ENCODE measurements around the gene QPCT.

DNA sequence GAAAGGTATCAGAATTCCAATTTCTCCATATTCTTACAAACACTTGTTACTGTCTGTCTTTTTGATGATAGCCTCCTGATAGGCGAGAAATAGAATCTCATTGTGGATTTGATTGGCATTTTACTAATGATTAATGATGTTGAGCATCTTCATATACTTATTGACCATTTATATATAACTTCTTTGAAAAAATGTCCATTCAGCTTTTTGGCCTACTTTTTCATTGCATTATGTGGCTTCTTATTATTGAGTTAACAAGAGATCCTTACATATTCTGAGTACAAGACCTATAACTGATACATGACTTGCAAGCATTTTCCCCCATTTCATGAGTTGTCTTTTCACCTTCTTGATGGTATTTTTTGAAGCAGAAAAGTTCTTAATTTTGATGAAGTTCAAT lies 54.6 kb downstream of the QPCT start:
- TF ChIP-seq, protein P1, sequence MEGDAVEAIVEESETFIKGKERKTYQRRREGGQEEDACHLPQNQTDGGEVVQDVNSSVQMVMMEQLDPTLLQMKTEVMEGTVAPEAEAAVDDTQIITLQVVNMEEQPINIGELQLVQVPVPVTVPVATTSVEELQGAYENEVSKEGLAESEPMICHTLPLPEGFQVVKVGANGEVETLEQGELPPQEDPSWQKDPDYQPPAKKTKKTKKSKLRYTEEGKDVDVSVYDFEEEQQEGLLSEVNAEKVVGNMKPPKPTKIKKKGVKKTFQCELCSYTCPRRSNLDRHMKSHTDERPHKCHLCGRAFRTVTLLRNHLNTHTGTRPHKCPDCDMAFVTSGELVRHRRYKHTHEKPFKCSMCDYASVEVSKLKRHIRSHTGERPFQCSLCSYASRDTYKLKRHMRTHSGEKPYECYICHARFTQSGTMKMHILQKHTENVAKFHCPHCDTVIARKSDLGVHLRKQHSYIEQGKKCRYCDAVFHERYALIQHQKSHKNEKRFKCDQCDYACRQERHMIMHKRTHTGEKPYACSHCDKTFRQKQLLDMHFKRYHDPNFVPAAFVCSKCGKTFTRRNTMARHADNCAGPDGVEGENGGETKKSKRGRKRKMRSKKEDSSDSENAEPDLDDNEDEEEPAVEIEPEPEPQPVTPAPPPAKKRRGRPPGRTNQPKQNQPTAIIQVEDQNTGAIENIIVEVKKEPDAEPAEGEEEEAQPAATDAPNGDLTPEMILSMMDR (IDR thresholded peaks at IDR 0.05) = no peak
- no peak for TF ChIP-seq POLR2A (IDR thresholded peaks at IDR 0.05)

Measured in heart left ventricle (tissue), 13 donors.